ENCODE measurements around the gene GLIS1.

GLIS1 gene

GRCh38 chr1:53504901-53505300 lies 234.1 kb downstream of the GLIS1 start:
- TF ChIP-seq CTBP1 (IDR thresholded peaks at IDR 0.05; ENCODE audit: borderline replicate concordance) (no peak), PKNOX1 (IDR thresholded peaks at IDR 0.05) (no peak), SUZ12 (IDR thresholded peaks at IDR 0.05) (no peak), ZNF384 (IDR thresholded peaks at IDR 0.05) (no peak), SP1 (IDR thresholded peaks at IDR 0.05) (no peak), NFRKB (IDR thresholded peaks at IDR 0.05) (no peak), ARNT (IDR thresholded peaks at IDR 0.05) (no peak), FOXA1 (IDR thresholded peaks at IDR 0.05) (no peak), FOXM1 (IDR thresholded peaks at IDR 0.05; ENCODE audit: borderline replicate concordance) (no peak), FOXK2 (IDR thresholded peaks at IDR 0.05) (no peak), BHLHE40 (IDR thresholded peaks at IDR 0.05; ENCODE audit: borderline replicate concordance) (no peak), L3MBTL2 (conservative IDR thresholded peaks at IDR 0.05) (no peak), LEF1 (IDR thresholded peaks at IDR 0.05; ENCODE audit: borderline replicate concordance) (no peak), HDGF (IDR thresholded peaks at IDR 0.05; ENCODE audit: borderline replicate concordance) (no peak), ELF4 (IDR thresholded peaks at IDR 0.05) (no peak)
- ChIA-PET POLR2A (no interaction called here), CTCF (no interaction called here)
- DNase-seq (ENCODE audit: extremely low spot score), result no peak

DNA sequence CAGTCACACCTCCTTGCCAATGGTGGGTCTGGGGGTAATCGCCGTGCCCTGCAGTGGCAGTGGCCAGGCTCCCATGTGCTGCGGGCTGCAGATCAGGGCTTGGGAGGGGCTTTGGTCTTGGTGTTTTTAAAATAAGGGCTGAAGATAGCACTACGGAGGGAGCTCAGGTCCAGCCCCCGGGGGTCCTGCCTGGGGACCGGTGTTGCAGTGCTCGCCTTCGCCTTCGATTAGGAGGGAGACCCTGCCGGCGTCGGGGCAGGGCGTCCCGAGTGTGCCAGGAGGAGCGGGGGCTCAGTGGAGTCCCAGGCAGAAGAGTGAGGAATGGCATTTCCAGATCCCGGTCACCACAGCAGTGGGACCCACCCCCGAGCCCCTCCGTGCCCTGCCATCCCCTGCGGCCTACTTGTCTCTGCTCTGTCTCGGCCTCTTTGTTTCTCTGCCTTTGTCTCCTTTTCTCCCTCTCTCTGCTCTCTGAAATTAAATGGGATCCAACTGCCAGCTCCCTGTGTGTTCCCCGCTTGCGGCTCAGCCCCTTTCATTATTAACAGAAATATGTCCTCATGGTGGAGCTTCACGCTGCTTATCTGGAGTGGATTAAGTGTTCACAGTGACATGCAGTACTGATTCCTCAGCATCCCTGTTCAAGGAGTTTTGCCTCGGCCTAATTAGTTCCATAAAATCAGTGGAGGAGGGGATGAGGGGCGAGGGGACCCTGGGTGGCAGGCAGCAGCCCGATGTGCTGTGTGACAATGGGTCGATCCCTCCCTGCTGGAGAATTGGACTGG lies 235.3 kb downstream of the GLIS1 start:
- ChIA-PET POLR2A (no interaction called here), CTCF (no interaction called here)
- TF ChIP-seq FOXA1 (IDR thresholded peaks at IDR 0.05) (no peak), LEF1 (IDR thresholded peaks at IDR 0.05; ENCODE audit: borderline replicate concordance) (no peak), FOXK2 (IDR thresholded peaks at IDR 0.05) (no peak), SP1 (IDR thresholded peaks at IDR 0.05) (no peak), ELF4 (IDR thresholded peaks at IDR 0.05) (no peak), HDGF (IDR thresholded peaks at IDR 0.05; ENCODE audit: borderline replicate concordance) (no peak), L3MBTL2 (conservative IDR thresholded peaks at IDR 0.05) (no peak)
- DNase-seq (ENCODE audit: extremely low spot score), result no peak

DNA sequence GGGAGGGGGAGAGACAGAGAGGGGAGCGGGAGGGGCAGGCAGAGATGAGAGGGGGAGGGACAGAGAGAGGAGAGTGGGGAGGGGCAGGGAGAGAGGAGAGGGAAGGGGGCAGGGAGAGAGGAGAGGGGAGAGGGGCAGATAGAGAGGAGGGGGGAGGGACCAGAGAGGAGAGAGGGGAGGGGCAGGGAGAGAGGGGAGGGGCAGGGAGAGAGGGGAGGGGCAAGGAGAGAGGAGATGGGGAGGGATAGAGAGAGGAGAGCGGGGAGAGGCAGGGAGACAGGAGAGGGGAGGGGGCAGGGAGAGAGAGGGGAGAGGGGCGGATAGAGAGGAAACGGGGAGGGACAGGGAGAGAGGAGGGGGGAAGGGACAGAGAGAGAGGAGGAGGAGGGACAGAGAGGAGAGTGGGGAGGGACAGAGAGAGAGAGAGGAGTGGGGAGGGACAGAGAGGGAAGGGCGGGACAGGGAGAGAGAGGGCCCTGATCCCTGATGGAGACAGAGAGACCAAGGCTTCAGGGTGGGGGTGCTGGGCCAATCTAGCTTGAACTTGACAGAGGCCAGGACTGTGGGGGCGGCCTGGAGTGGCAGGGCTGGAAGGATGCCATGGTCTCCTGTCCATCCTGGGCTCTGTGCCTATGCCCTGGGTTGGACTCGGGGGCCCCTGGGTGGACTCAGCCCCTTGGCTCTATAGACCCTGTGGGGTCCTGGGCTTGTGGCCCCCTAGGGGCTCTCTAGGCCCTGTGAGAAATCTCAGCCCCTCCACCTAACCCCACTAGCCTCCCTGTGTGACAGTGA lies 236.1 kb downstream of the GLIS1 start:
- ChIA-PET CTCF (no interaction called here), POLR2A (no interaction called here)
- no peak for DNase-seq (ENCODE audit: extremely low spot score)
- TF ChIP-seq LEF1 (IDR thresholded peaks at IDR 0.05; ENCODE audit: borderline replicate concordance) (no peak), HDGF (IDR thresholded peaks at IDR 0.05; ENCODE audit: borderline replicate concordance) (no peak), NFRKB (IDR thresholded peaks at IDR 0.05) (no peak), BHLHE40 (IDR thresholded peaks at IDR 0.05; ENCODE audit: borderline replicate concordance) (no peak), FOXM1 (IDR thresholded peaks at IDR 0.05; ENCODE audit: borderline replicate concordance) (no peak), ZNF384 (IDR thresholded peaks at IDR 0.05) (no peak), CTBP1 (IDR thresholded peaks at IDR 0.05; ENCODE audit: borderline replicate concordance) (no peak), SUZ12 (IDR thresholded peaks at IDR 0.05) (no peak), ELF4 (IDR thresholded peaks at IDR 0.05) (no peak), PKNOX1 (IDR thresholded peaks at IDR 0.05) (no peak), FOXA1 (IDR thresholded peaks at IDR 0.05) (no peak), FOXK2 (IDR thresholded peaks at IDR 0.05) (no peak), L3MBTL2 (conservative IDR thresholded peaks at IDR 0.05) (no peak), ARNT (IDR thresholded peaks at IDR 0.05) (no peak), TARDBP (IDR thresholded peaks at IDR 0.05) (no peak)

DNA sequence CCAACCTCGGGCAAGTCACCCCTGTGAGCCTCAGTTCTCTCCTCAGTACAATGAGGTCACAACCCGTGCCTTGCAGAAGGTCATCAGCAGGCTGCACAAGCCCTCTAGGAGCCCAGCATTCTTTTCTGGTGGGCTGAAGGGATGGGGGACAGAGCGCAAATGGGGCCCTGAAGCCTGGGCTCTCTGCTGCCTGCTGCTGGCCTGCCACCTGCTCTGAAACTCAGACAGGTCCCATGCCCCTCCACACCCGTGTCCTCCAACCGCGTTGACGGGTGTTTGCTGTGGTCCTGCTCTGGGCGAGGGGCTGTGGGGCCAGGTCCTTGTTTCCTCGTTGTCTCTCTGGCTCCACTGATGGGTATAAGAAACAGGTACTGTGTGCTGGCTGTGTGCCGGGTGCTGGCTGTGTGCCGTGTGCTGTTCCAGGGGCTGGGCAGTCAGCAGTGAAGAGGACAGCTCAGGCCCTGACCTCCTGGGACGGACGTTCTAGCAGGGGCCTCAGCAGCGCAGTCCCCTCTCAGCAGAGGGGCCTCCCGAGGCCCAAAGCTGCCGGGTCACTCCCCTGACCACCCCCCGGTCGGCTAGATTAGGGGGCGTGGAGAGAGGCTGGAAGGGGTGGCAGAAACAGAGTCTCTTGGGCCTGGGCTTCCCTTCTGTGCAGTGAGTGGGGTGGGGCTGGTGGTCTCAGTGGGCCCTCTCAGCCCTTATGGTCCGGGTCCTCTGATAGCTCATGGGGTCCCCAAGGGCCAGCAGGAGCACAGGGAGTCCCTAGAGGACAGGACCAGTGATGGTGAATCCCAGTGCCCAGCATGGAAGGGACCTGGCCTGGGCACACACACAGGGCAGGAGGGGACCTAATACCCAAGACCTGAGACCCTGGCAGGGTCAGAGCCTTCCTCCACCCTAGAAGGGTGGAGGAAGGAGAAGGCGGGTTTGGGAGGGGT lies 237.6 kb downstream of the GLIS1 start:
- DNase-seq (ENCODE audit: extremely low spot score), result no peak
- no peak for TF ChIP-seq L3MBTL2 (conservative IDR thresholded peaks at IDR 0.05)
- TF ChIP-seq ELF4 (IDR thresholded peaks at IDR 0.05), result no peak
- TF ChIP-seq NFRKB (IDR thresholded peaks at IDR 0.05), result no peak
- no peak for TF ChIP-seq ARNT (IDR thresholded peaks at IDR 0.05)
- TF ChIP-seq HDGF (IDR thresholded peaks at IDR 0.05; ENCODE audit: borderline replicate concordance), result no peak
- no peak for TF ChIP-seq ZNF384 (IDR thresholded peaks at IDR 0.05)
- no peak for TF ChIP-seq SP1 (IDR thresholded peaks at IDR 0.05)
- CTCF ChIA-PET, result no interaction called here
- POLR2A ChIA-PET, result no interaction called here

- ChIA-PET POLR2A (no interaction called here), CTCF (interaction anchor here (0.6 kb wide), 1 partner anchor 14 kb away, joined by 4 read pairs; no protein-coding TSS in a partner anchor)
- DNase-seq (ENCODE audit: extremely low spot score), result no peak
- no peak for TF ChIP-seq FOXA1 (IDR thresholded peaks at IDR 0.05)
- TF ChIP-seq PKNOX1 (IDR thresholded peaks at IDR 0.05), result peak; percentile 60
- TF ChIP-seq SP1 (IDR thresholded peaks at IDR 0.05), result no peak
- no peak for TF ChIP-seq CTBP1 (IDR thresholded peaks at IDR 0.05; ENCODE audit: borderline replicate concordance)
Measured at GRCh38 chr1:53500204-53501064, 238.5 kb downstream of the GLIS1 start.
